HepG2 (cell line): ENCODE measurements around the gene MGAT1. TPM values are rescaled to one million over a fixed set of nuclear protein-coding genes. Genes with fewer than 3 reads are reported as not detected.

ENCODE experiments used
- ARID5B ChIP-seq: IDR thresholded peaks from 2 replicates; pipeline ENCODE4 v1.4.0; 2020; ENCODE audit warnings: mild to moderate bottlenecking, missing genetic modification reagents
- CHCHD3 ChIP-seq: sonication (generic); formaldehyde crosslinking; IDR thresholded peaks from 2 replicates; pipeline ENCODE4 v1.8.0; 2022; ENCODE audit warnings: mild to moderate bottlenecking, missing genetic modification reagents, moderate library complexity
- HMGXB4 ChIP-seq, 2 experiments: sonication (generic) in 1 of 2; formaldehyde crosslinking in 1 of 2; IDR thresholded peaks; 2 replicates each; pipeline versions ENCODE4 v1.4.0 to v1.6.1; 2018 to 2020; ENCODE audit warnings: missing genetic modification reagents in 2 of 2, borderline replicate concordance in 1 of 2, low read depth in 1 of 2, mild to moderate bottlenecking in 1 of 2, missing biosample characterization in 1 of 2
- HNRNPH1 ChIP-seq: fragments of 200-400 bp; formaldehyde crosslinking; optimal IDR thresholded peaks from 2 replicates; pipeline ENCODE3; 2017; ENCODE audit warnings: mild to moderate bottlenecking, low read depth, low read length
- MAZ ChIP-seq, 2 experiments: sonication (generic) in 1 of 2; formaldehyde crosslinking in 1 of 2; IDR thresholded peaks; 2 replicates each; pipeline versions ENCODE4 v1.5.0 to v1.6.1; 2012 to 2020; ENCODE audit warnings: low read depth in 2 of 2, mild to moderate bottlenecking in 2 of 2, borderline replicate concordance in 1 of 2, improper control_type of control experiment in 1 of 2, low read length in 1 of 2, missing genetic modification reagents in 1 of 2, moderate library complexity in 1 of 2
- PCBP2 ChIP-seq: fragments of 200-400 bp; formaldehyde crosslinking; optimal IDR thresholded peaks from 2 replicates; pipeline ENCODE3; 2018; ENCODE audit warnings: low read length, low read depth; ENCODE audit not compliant: poor library complexity, severe bottlenecking
- SMYD3 ChIP-seq: sonication (generic); formaldehyde crosslinking; IDR thresholded peaks from 2 replicates; pipeline ENCODE4 v1.8.1; 2023; ENCODE audit warnings: mild to moderate bottlenecking, missing genetic modification reagents
- TARDBP ChIP-seq: sonication (generic); formaldehyde crosslinking; IDR thresholded peaks from 2 replicates; pipeline ENCODE4 v1.8.0; 2022; ENCODE audit warnings: mild to moderate bottlenecking, missing genetic modification reagents
- TEF ChIP-seq: sonication (generic); formaldehyde crosslinking; IDR thresholded peaks from 2 replicates; pipeline ENCODE4 v1.5.0; 2020; ENCODE audit warnings: missing genetic modification reagents
- ZMYM3 ChIP-seq: sonication (generic); formaldehyde crosslinking; IDR thresholded peaks from 2 replicates; pipeline ENCODE4 v1.5.1; 2020; ENCODE audit warnings: mild to moderate bottlenecking, missing genetic modification reagents
- ZNF441 ChIP-seq: sonication (generic); formaldehyde crosslinking; IDR thresholded peaks from 2 replicates; pipeline ENCODE4 v1.7.0; 2021; ENCODE audit warnings: missing genetic modification reagents, borderline replicate concordance
- ZNF564 ChIP-seq: sonication (generic); formaldehyde crosslinking; IDR thresholded peaks from 2 replicates; pipeline ENCODE4 v1.8.1; 2023; ENCODE audit warnings: mild to moderate bottlenecking, missing genetic modification reagents
- ZNF574 ChIP-seq: sonication (generic); formaldehyde crosslinking; IDR thresholded peaks from 2 replicates; pipeline ENCODE4 v1.4.0; 2020; ENCODE audit warnings: missing genetic modification reagents
- polyA plus RNA-seq, 8 experiments: library from polyadenylated mRNA; depleted of rRNA in 3 of 8; stranded (reverse) in 7 of 8; unstranded in 1 of 8; fragments of >200 nt; fragmentation: Illumina TruSeq in 4 of 8; extraction: Trizol in 4 of 8; gene quantifications; 2 replicates each; pipeline versions ENCODE4 v1.2.1 to v1.2.3, GENCODE V29; 2011 to 2016; ENCODE audit warnings: low read depth in 4 of 8, missing spikeins in 1 of 8, mixed read lengths in 1 of 8; ENCODE audit not compliant: insufficient read depth in 1 of 8
- total RNA-seq, 5 experiments: library from RNA; depleted of rRNA; stranded (reverse); fragments of >200 nt; fragmentation: Illumina TruSeq; extraction: Trizol; gene quantifications; 2 replicates each; pipeline ENCODE4 v1.2.3, GENCODE V29; 2016; ENCODE audit warnings: low read depth in 1 of 5
- TF ChIP-seq, protein P1 (sequence below): sonication (generic); formaldehyde crosslinking; IDR thresholded peaks from 2 replicates; pipeline ENCODE4 v1.4.0; 2020; ENCODE audit warnings: missing genetic modification reagents
- TF ChIP-seq, protein P2 (sequence below): sonication (generic); formaldehyde crosslinking; IDR thresholded peaks from 2 replicates; pipeline ENCODE4 v1.8.1; 2023; ENCODE audit warnings: mild to moderate bottlenecking, inconsistent platforms, moderate library complexity, missing genetic modification reagents, borderline replicate concordance

MGAT1 gene
- total and polyA plus RNA-seq, 2 of the 13 experiments (the other 11 are each of a cell fraction or from before 2014, with no cell fraction given) = 50.1 to 55.3 TPM

DNA sequence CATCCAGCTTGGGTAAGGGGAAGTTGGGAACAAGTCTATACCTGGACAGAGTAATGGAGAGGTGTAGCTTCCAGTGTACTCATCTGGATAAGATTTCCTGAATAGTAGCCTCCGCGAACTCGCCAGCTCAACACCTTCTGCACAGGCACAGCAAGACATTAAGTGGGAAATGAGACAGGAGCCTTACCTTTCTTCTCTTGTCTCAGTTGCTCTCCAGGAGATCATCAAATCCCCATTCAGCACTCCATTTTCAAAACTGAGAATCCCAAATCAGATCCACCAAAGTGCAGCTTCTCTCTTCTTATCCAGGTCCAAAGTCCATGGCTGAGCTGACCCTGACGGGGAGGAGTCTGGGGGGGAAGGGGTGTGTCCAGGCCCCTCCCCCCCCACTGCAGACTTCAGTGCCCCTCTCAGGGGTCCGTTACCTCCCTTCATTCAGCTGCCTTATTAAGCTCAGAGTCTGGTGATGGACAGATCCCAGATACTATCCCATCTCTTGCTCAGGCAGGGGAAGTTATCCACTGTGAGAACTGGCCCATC lies 5.9 kb upstream of the MGAT1 start (continued):
- TF ChIP-seq, protein P1, sequence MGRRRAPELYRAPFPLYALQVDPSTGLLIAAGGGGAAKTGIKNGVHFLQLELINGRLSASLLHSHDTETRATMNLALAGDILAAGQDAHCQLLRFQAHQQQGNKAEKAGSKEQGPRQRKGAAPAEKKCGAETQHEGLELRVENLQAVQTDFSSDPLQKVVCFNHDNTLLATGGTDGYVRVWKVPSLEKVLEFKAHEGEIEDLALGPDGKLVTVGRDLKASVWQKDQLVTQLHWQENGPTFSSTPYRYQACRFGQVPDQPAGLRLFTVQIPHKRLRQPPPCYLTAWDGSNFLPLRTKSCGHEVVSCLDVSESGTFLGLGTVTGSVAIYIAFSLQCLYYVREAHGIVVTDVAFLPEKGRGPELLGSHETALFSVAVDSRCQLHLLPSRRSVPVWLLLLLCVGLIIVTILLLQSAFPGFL = no peak
- TF ChIP-seq CHCHD3 (no peak), HMGXB4 (CRISPR knock-in tag; IDR thresholded peaks at IDR 0.05; ENCODE audit: borderline replicate concordance in 1 of 2, low read depth in 1 of 2) (peak in 1 of 2 experiments; percentile 17; a peak in 1 of 4 replicates), SMYD3 (CRISPR knock-in tag) (peak; percentile 73; the same call in 1 of the 2 replicates), ZNF564 (CRISPR knock-in tag) (peak; percentile 32; the same call in 1 of the 2 replicates), ZNF574 (peak; percentile 40; the same call in 1 of the 2 replicates), ZNF441 (CRISPR knock-in tag) (peak; percentile 23; the same call in 1 of the 2 replicates), PCBP2 (no peak), TEF (no peak), ZMYM3 (CRISPR knock-in tag) (no peak), ARID5B (CRISPR knock-in tag) (peak; percentile 49; the same call in 1 of the 2 replicates), HNRNPH1 (no peak), TARDBP (CRISPR knock-in tag) (peak; percentile 47; the same call in 1 of the 2 replicates), MAZ (IDR thresholded peaks at IDR 0.05; ENCODE audit: borderline replicate concordance, low read depth, low read length) (peak; percentile 52; the same call in 1 of the 2 replicates), MAZ (CRISPR knock-in tag; IDR thresholded peaks at IDR 0.05; ENCODE audit: low read depth) (peak; percentile 61; the same call in 1 of the 2 replicates)
- TF ChIP-seq, protein P2, sequence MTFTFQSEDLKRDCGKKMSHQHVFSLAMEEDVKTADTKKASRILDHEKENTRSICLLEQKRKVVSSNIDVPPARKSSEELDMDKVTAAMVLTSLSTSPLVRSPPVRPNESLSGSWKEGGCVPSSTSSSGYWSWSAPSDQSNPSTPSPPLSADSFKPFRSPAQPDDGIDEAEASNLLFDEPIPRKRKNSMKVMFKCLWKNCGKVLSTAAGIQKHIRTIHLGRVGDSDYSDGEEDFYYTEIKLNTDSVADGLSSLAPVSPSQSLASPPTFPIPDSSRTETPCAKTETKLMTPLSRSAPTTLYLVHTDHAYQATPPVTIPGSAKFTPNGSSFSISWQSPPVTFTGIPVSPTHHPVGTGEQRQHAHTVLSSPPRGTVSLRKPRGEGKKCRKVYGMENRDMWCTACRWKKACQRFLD (CRISPR knock-in tag) = no peak
